Choroid plexus epithelial cell (primary cell): ENCODE results near the gene HOXD9.

Source experiments
- DNase-seq: peaks from one replicate; pipeline ENCODE4 v3.0.0-alpha.2; 2010; ENCODE audit warnings: low read depth
- H3K4me3 ChIP-seq: 2 replicates; pipeline ENCODE4 v1.5.1; 2011; ENCODE audit warnings: low read depth, mild to moderate bottlenecking, control low read depth, low read length, moderate library complexity
- CTCF ChIP-seq: conservative IDR thresholded peaks from 2 replicates; pipeline ENCODE4 v1.5.1; 2011; ENCODE audit warnings: low read depth, mild to moderate bottlenecking, control low read depth, inconsistent platforms, low read length, moderate library complexity

HOXD9 gene

DNA sequence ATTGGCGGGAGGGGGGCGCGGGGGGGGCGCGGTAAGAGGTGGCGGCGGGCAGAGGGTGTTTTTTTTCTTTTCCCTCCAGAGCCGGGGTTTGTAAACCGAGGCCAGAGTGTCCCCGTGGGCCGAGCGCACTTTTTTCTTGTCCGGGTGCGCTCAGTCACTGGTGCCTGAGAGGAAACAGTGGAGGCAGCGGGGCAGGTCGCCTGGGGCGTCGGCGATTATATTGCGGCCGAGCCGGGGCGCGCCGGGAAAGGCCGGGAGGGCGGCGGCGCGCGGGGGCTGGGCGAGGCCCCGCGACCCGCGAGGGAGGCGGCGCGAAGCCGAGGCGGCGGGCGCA is 7.3 kb downstream of the HOXD9 start:
- no peak for TF ChIP-seq CTCF
- no peak for DNase-seq
- H3K4me3 ChIP-seq, result no peak overlapping the region

- TF ChIP-seq CTCF, result no peak
- H3K4me3 ChIP-seq, result no peak overlapping the region
- DNase-seq, result no peak
Observed at GRCh38 chr2:176130147-176130956, 7.8 kb downstream of the HOXD9 start.

DNA sequence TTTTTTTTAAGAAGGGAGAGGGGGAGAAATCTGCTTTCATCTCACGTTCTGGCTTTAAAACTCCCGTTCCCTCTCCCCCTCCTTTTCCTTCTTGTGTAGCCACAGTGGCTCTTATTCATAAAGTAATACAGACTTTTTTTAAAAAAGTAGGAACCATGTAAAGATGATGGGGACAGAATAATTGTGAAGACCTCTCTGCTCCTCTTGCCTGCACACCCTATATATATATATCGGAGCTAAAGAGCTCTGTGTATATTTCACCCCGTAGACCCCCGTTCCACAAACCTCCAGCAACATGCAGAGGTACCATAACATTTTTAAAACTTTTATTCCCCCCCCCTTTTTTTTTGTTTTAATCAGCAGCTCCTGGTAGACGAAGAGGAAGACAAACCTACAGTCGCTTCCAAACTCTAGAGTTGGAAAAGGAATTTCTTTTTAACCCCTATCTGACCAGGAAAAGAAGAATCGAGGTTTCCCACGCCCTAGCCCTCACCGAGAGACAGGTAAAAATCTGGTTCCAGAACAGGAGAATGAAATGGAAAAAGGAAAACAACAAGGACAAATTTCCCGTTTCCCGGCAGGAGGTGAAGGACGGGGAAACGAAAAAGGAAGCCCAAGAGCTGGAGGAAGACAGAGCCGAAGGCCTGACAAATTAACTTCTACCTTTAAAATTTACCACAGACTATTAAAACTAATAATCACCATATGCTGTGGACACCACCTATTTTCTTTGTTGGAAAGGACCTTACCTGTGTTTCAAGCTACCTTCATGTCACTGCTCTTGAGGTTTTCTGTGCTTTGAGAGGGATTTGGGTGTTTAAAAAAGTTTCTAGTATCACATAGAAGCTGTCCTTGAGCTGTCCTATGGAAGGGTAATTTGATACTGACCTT is 8.7 kb downstream of the HOXD9 start:
- H3K4me3 ChIP-seq, result no peak overlapping the region
- no peak for DNase-seq
- TF ChIP-seq CTCF, result no peak

- H3K4me3 ChIP-seq, result no peak overlapping the region
- no peak for DNase-seq
- no peak for TF ChIP-seq CTCF
Observed at GRCh38 chr2:176131848-176132158, 9.3 kb downstream of the HOXD9 start.

GRCh38 chr2:176132205-176133171 is 10.0 kb downstream of the HOXD9 start:
- no peak for TF ChIP-seq CTCF
- DNase-seq, result peak; percentile 18
- peak overlapping the region; percentile 30 for H3K4me3 ChIP-seq

DNA sequence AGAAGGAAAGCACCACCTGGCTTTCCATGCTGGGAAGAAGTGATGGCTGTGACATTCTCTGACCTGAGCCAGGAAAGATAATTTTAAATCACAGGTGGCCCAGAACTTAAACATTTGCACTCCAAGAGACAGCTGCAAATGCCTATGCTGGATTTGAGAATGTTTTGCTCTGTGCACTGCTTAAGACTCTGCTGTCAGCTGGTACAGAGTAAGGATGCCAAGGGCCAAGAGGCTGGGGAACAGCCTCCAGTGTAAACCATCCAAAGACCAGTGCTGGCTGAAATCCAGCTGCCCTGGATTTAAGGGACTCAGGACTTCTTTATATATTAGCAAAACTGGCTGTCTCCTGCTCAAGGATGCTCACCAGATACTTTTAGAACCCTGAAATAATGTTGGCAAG is 10.9 kb downstream of the HOXD9 start:
- TF ChIP-seq CTCF, result no peak
- H3K4me3 ChIP-seq, result no peak overlapping the region
- no peak for DNase-seq
